ENCODE data around the gene CYB561A3.
A peak's percentile ranks its signal among the peaks of the same experiment; 100 is the strongest.

Gene CYB561A3

DNA sequence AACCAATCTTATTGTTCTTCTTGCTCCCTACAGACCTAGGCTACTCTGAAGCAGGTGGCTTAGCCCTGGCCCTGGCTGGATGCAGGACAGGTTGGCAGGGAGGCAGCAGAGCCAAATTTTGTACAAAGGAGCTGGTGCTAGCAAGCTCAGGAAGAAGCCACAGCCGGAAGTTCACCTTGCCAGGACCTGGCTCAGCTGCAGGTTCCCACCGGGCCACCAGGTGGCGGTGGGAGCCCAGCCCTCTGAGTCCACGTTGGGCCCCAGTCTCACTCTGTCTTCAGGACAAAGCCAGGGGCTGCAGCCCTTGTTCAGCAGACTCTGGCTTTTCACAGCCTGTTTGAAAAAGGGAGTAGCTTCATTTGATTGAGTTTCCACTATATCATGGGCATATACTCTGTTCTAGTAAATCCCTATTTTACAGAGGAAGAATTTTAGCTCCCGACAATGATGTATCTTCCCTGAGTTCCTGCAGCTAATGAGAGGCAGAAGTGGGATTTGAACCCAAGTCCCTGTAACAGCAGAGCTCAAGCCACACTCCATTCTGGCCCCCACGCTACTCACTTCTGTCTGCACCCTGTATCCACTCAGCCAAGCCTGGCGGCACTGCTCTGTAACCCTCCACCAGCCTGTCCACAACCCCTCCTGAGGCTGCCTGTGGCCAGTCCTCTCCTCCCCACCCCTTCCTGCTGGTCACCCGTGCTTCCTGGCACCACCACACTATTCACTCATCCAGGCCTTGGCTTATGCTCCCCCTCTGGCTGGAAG is 25.3 kb downstream of the CYB561A3 start:
- Histone ChIP-seq H3K27ac (ENCODE audit: insufficient read depth, low read length, poor library complexity, severe bottlenecking) (peak overlapping the region; percentile 55), H3K9me3 (ENCODE audit: control insufficient read depth, low read length) (no peaks in the 10 kb centered on the region), H3K36me3 (ENCODE audit: control insufficient read depth, insufficient read depth, low read length) (peaks cover 3% of the 10 kb centered on the region), H3K27me3 (replicated peaks; ENCODE audit: control insufficient read depth, insufficient read depth, low read length, poor library complexity, severe bottlenecking) (no peaks in the 10 kb centered on the region), H3K4me1 (ENCODE audit: control insufficient read depth, insufficient read depth, low read length, poor library complexity, severe bottlenecking) (peaks cover 17% of the 10 kb centered on the region), H3K4me3 (ENCODE audit: insufficient read depth, low read depth, low read length, poor library complexity, severe bottlenecking) (no peak overlapping the region)
- DNase-seq, result peak; percentile 60 to 69 (median 66)

DNA sequence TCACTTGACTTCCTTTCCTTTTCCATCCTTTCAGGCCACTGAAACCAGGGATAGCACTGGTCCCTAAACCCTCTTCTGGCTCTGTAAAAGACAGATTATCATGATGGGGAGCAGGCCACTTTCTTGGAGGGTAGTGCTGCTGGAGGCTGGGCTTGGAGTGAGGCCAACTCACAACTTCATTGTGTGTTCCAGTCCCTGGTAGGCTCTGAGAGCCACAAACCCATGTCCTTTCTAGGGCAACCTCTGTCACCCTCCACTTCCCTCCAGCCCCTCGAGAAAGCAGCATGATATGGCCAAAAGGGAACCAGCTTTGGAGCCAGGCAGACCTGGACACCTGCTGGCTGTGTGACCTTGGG is 26.3 kb downstream of the CYB561A3 start:
- Histone ChIP-seq H3K27ac (ENCODE audit: insufficient read depth, low read length, poor library complexity, severe bottlenecking) (peak overlapping the region; percentile 10), H3K36me3 (ENCODE audit: control insufficient read depth, insufficient read depth, low read length) (peaks cover 3% of the 10 kb centered on the region), H3K9me3 (ENCODE audit: control insufficient read depth, low read length) (no peaks in the 10 kb centered on the region), H3K27me3 (replicated peaks; ENCODE audit: control insufficient read depth, insufficient read depth, low read length, poor library complexity, severe bottlenecking) (no peaks in the 10 kb centered on the region), H3K4me3 (ENCODE audit: insufficient read depth, low read depth, low read length, poor library complexity, severe bottlenecking) (no peak overlapping the region), H3K4me1 (ENCODE audit: control insufficient read depth, insufficient read depth, low read length, poor library complexity, severe bottlenecking) (peaks cover 21% of the 10 kb centered on the region)
- DNase-seq, result no peak

- H3K27me3 ChIP-seq (replicated peaks; ENCODE audit: control insufficient read depth, insufficient read depth, low read length, poor library complexity, severe bottlenecking), result no peaks in the 10 kb centered on the region
- no peak overlapping the region for H3K4me3 ChIP-seq (ENCODE audit: insufficient read depth, low read depth, low read length, poor library complexity, severe bottlenecking)
- H3K27ac ChIP-seq (ENCODE audit: insufficient read depth, low read length, poor library complexity, severe bottlenecking), result peak overlapping the region; percentile 10
- peaks cover 4% of the 10 kb centered on the region for H3K36me3 ChIP-seq (ENCODE audit: control insufficient read depth, insufficient read depth, low read length)
- H3K4me1 ChIP-seq (ENCODE audit: control insufficient read depth, insufficient read depth, low read length, poor library complexity, severe bottlenecking), result peaks cover 21% of the 10 kb centered on the region
- H3K9me3 ChIP-seq (ENCODE audit: control insufficient read depth, low read length), result no peaks in the 10 kb centered on the region
- no peak for DNase-seq
These were observed 27.0 kb downstream of the CYB561A3 start for GRCh38 chr11:61334434-61335354.

- no peaks in the 10 kb centered on the region for H3K9me3 ChIP-seq (ENCODE audit: control insufficient read depth, low read length)
- peaks cover 21% of the 10 kb centered on the region for H3K4me1 ChIP-seq (ENCODE audit: control insufficient read depth, insufficient read depth, low read length, poor library complexity, severe bottlenecking)
- peaks cover 10% of the 10 kb centered on the region for H3K36me3 ChIP-seq (ENCODE audit: control insufficient read depth, insufficient read depth, low read length)
- DNase-seq, result no peak
- H3K27ac ChIP-seq (ENCODE audit: insufficient read depth, low read length, poor library complexity, severe bottlenecking), result peak overlapping the region; percentile 91
- no peaks in the 10 kb centered on the region for H3K27me3 ChIP-seq (replicated peaks; ENCODE audit: control insufficient read depth, insufficient read depth, low read length, poor library complexity, severe bottlenecking)
- H3K4me3 ChIP-seq (ENCODE audit: insufficient read depth, low read depth, low read length, poor library complexity, severe bottlenecking), result peak overlapping the region; percentile 92
These were observed 27.9 kb downstream of the CYB561A3 start for GRCh38 chr11:61333550-61334433.

DNA sequence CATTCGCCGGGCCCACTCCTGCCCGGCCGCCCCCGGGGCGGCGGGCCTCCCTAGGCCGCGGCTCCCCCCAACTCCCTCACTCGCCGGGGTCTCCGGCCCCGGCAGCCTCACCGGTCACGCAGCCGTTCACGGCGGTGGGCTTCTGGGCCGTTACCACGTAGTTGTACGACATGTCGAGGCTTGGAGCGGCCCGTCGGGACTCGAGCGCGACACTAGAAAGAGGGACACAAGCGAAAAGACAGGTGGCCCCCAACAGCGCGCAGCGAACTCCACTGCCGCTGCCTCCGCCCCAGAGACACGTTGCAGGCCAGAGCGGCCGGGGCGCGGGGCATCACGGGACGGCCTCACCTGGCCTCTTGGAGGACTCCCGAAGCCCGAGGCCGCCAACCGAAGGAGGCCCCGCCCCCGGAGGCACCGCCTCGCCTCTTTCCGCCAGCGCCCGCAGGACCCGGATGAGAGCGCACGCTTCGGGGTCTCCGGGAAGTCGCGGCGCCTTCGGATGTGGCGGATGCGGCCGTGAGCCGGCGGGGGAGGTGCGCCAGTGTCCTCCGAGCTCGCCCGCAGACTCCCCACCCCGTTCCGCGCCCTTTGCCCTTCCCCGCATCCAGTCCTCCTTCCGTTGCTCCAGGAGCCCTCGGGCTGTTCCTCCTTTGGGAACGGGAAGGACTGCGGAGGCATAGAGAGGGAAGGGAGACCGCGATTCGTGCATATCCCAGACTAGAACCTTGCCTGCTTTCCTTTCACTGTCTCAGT is 28.7 kb downstream of the CYB561A3 start, which contains the start of the genes DDB1 and TKFC:
Gene DDB1 (minus strand): TSS at position 309 of the 753 bp plus-strand sequence. CDS start 137 bp downstream, at position 172.
Gene TKFC (plus strand): TSS at position 432 of the 753 bp plus-strand sequence. CDS start 1,501 bp downstream, outside the sequence.
- H3K27me3 ChIP-seq (replicated peaks; ENCODE audit: control insufficient read depth, insufficient read depth, low read length, poor library complexity, severe bottlenecking), result no peaks in the 10 kb centered on the region
- no peaks in the 10 kb centered on the region for H3K9me3 ChIP-seq (ENCODE audit: control insufficient read depth, low read length)
- peaks cover 15% of the 10 kb centered on the region for H3K36me3 ChIP-seq (ENCODE audit: control insufficient read depth, insufficient read depth, low read length)
- H3K4me3 ChIP-seq (ENCODE audit: insufficient read depth, low read depth, low read length, poor library complexity, severe bottlenecking), result peak within 1 kb of the TSS; percentile 92
- peaks cover 21% of the 10 kb centered on the region for H3K4me1 ChIP-seq (ENCODE audit: control insufficient read depth, insufficient read depth, low read length, poor library complexity, severe bottlenecking)
- peak within 1 kb of the TSS; percentile 91 for H3K27ac ChIP-seq (ENCODE audit: insufficient read depth, low read length, poor library complexity, severe bottlenecking)
- peak; percentile 94 to 95 (median 94) for DNase-seq

DNA sequence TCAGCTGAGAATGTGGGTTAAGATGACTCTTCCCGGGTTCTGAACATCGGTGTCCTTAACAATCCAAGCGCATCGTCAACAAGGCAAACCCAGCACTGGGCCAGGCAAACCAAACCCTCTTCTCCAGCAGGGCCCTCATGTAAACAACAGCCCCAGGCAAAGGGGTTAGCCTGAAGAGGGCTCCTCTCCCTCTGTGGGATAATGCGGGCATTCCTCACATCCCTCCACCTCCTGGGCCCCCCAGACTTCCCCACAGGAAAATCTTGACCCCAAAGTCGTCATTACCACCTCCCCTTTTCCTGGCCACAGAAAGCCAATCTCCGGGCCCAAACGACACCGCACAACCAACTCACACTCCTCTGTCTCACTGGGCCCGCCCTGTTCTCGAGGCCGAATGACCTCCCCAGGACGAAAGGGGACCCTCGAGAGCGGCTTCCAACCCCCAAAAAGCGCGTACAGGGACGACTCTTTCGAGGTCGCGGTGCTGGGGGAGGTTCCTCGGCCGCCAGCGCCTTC is 29.3 kb downstream of the CYB561A3 start:
- H3K4me3 ChIP-seq (ENCODE audit: insufficient read depth, low read depth, low read length, poor library complexity, severe bottlenecking), result peak overlapping the region; percentile 92
- H3K9me3 ChIP-seq (ENCODE audit: control insufficient read depth, low read length), result no peaks in the 10 kb centered on the region
- H3K4me1 ChIP-seq (ENCODE audit: control insufficient read depth, insufficient read depth, low read length, poor library complexity, severe bottlenecking), result peaks cover 21% of the 10 kb centered on the region
- peaks cover 21% of the 10 kb centered on the region for H3K36me3 ChIP-seq (ENCODE audit: control insufficient read depth, insufficient read depth, low read length)
- no peak for DNase-seq
- H3K27me3 ChIP-seq (replicated peaks; ENCODE audit: control insufficient read depth, insufficient read depth, low read length, poor library complexity, severe bottlenecking), result no peaks in the 10 kb centered on the region
- peak overlapping the region; percentile 91 for H3K27ac ChIP-seq (ENCODE audit: insufficient read depth, low read length, poor library complexity, severe bottlenecking)

- Histone ChIP-seq H3K9me3 (ENCODE audit: control insufficient read depth, low read length) (no peaks in the 10 kb centered on the region), H3K27ac (ENCODE audit: insufficient read depth, low read length, poor library complexity, severe bottlenecking) (peak overlapping the region; percentile 91)
These were observed 30.0 kb downstream of the CYB561A3 start for GRCh38 chr11:61331651-61332050.

GRCh38 chr11:61329871-61330270 is 31.8 kb downstream of the CYB561A3 start:
- H3K36me3 ChIP-seq (ENCODE audit: control insufficient read depth, insufficient read depth, low read length), result peaks cover 43% of the 10 kb centered on the region
- peaks cover 18% of the 10 kb centered on the region for H3K4me1 ChIP-seq (ENCODE audit: control insufficient read depth, insufficient read depth, low read length, poor library complexity, severe bottlenecking)
- no peak for DNase-seq
- H3K27ac ChIP-seq (ENCODE audit: insufficient read depth, low read length, poor library complexity, severe bottlenecking), result no peak overlapping the region
- no peaks in the 10 kb centered on the region for H3K27me3 ChIP-seq (replicated peaks; ENCODE audit: control insufficient read depth, insufficient read depth, low read length, poor library complexity, severe bottlenecking)
- no peaks in the 10 kb centered on the region for H3K9me3 ChIP-seq (ENCODE audit: control insufficient read depth, low read length)
- H3K4me3 ChIP-seq (ENCODE audit: insufficient read depth, low read depth, low read length, poor library complexity, severe bottlenecking), result no peak overlapping the region

More at GRCh38 chr11:61331651-61332050, 30.0 kb downstream of the CYB561A3 start:
- Histone ChIP-seq H3K36me3 (ENCODE audit: control insufficient read depth, insufficient read depth, low read length) (peaks cover 27% of the 10 kb centered on the region), H3K4me1 (ENCODE audit: control insufficient read depth, insufficient read depth, low read length, poor library complexity, severe bottlenecking) (peaks cover 21% of the 10 kb centered on the region), H3K4me3 (ENCODE audit: insufficient read depth, low read depth, low read length, poor library complexity, severe bottlenecking) (no peak overlapping the region), H3K27me3 (replicated peaks; ENCODE audit: control insufficient read depth, insufficient read depth, low read length, poor library complexity, severe bottlenecking) (no peaks in the 10 kb centered on the region)
- DNase-seq, result no peak

GRCh38 chr11:61328351-61328750 is 33.3 kb downstream of the CYB561A3 start:
- DNase-seq, result no peak
- no peak overlapping the region for H3K27ac ChIP-seq (ENCODE audit: insufficient read depth, low read length, poor library complexity, severe bottlenecking)
- H3K36me3 ChIP-seq (ENCODE audit: control insufficient read depth, insufficient read depth, low read length), result peaks cover 55% of the 10 kb centered on the region
- no peaks in the 10 kb centered on the region for H3K9me3 ChIP-seq (ENCODE audit: control insufficient read depth, low read length)
- H3K27me3 ChIP-seq (replicated peaks; ENCODE audit: control insufficient read depth, insufficient read depth, low read length, poor library complexity, severe bottlenecking), result no peaks in the 10 kb centered on the region
- peaks cover 18% of the 10 kb centered on the region for H3K4me1 ChIP-seq (ENCODE audit: control insufficient read depth, insufficient read depth, low read length, poor library complexity, severe bottlenecking)
- H3K4me3 ChIP-seq (ENCODE audit: insufficient read depth, low read depth, low read length, poor library complexity, severe bottlenecking), result no peak overlapping the region

Data from effector memory CD4-positive, alpha-beta T cell (primary cell).